Lower lobe of right lung (tissue), 2 donors: ENCODE data around the gene TMEM40. TPM values are rescaled to one million over a fixed set of nuclear protein-coding genes. Genes with fewer than 3 reads are reported as not detected.
A peak's percentile ranks its signal among the peaks of the same experiment; 100 is the strongest.

Experiments
- ATAC-seq, 2 donors: fragments of 200-7000 bp; cut with Tn5 transposase; one replicate each; pipeline ENCODE4 v1.9.1; 2020 to 2022; ENCODE audit warnings: mild to moderate bottlenecking in 2 of 2, moderate library complexity in 2 of 2
- DNase-seq: peaks from one replicate; pipeline ENCODE4 v3.0.0-alpha.2; 2020
- H3K27ac ChIP-seq: fragments of 200-600 bp; one replicate; pipeline ENCODE4 v1.8.0; 2022
- H3K27me3 ChIP-seq: fragments of 200-600 bp; one replicate; pipeline ENCODE4 v1.8.0; 2022; ENCODE audit warnings: low read depth
- H3K36me3 ChIP-seq: fragments of 200-600 bp; one replicate; pipeline ENCODE4 v1.8.0; 2022; ENCODE audit warnings: mild to moderate bottlenecking
- H3K4me1 ChIP-seq: fragments of 200-600 bp; one replicate; pipeline ENCODE4 v1.8.0; 2022
- H3K4me3 ChIP-seq: fragments of 200-600 bp; one replicate; pipeline ENCODE4 v1.8.0; 2022; ENCODE audit warnings: mild to moderate bottlenecking
- H3K9me3 ChIP-seq: fragments of 200-600 bp; one replicate; pipeline ENCODE4 v1.8.0; 2022
- CTCF ChIP-seq: fragments of 200-600 bp; IDR thresholded peaks from one replicate; pipeline ENCODE4 v1.8.0; 2022; ENCODE audit warnings: antibody characterized with exemption, mild to moderate bottlenecking
- intact Hi-C: fragments of 100-400 bp; cut with DNase I; formaldehyde crosslinking; loops from one replicate; pipeline ENCODE4 v1.11.0; 2022
- total RNA-seq: library from RNA; stranded (reverse); fragmentation: NEBNext Ultra II Directional; extraction: Animal tissue kit (Norgen Biotek cat#: 25700); gene quantifications from one replicate; pipeline ENCODE4 v1.2.1, GENCODE V29; 2021
- donor health status: DM: no; HTN: yes; CAD: no; lungs with severe emphysema.

TMEM40 gene
- total RNA-seq, 1 donor from 2014 or later = 1.0 TPM

- no peak for ATAC-seq
- Histone ChIP-seq H3K4me3 (no peak overlapping the region), H3K36me3 (no peaks in the 10 kb centered on the region), H3K27ac (no peak overlapping the region), H3K4me1 (no peaks in the 10 kb centered on the region), H3K9me3 (no peaks in the 10 kb centered on the region), H3K27me3 (no peaks in the 10 kb centered on the region)
- no peak for TF ChIP-seq CTCF
- DNase-seq = no peak
- intact Hi-C loops = no loop called here
These were observed 10.7 kb upstream of the TMEM40 start for GRCh38 chr3:12769761-12770160.

GRCh38 chr3:12768579-12769527 lies 9.8 kb upstream of the TMEM40 start:
- no peaks in the 10 kb centered on the region for H3K36me3 ChIP-seq
- H3K27me3 ChIP-seq = no peaks in the 10 kb centered on the region
- H3K4me1 ChIP-seq = no peaks in the 10 kb centered on the region
- DNase-seq (peak; percentile 75), ATAC-seq (peak; percentile 26 to 43)
- no peak overlapping the region for H3K4me3 ChIP-seq
- intact Hi-C loops = no loop called here
- H3K27ac ChIP-seq = no peak overlapping the region
- H3K9me3 ChIP-seq = no peaks in the 10 kb centered on the region
- TF ChIP-seq CTCF = no peak

DNA sequence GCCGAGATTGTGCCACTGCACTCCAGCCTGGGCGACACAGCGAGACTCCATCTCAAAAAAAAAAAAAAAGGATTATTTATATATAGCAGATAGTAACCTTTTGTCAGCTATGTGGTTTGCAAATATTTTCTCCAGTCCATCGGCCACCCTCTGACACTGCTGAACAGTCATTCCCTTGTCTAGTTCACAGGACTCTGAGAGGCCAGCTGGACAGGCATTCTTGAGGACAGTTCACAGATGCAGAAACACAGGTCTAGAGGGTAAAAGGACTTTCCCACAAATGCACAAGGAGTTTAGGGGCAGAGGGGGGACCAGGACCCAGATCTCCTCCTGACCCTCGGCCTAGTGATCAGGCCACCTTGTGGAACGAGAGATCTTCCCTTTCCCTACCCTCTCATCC lies 7.5 kb upstream of the TMEM40 start:
- intact Hi-C loops = no loop called here
- Histone ChIP-seq H3K27ac (no peak overlapping the region), H3K36me3 (no peaks in the 10 kb centered on the region), H3K4me1 (no peaks in the 10 kb centered on the region), H3K9me3 (no peaks in the 10 kb centered on the region), H3K4me3 (no peak overlapping the region), H3K27me3 (no peaks in the 10 kb centered on the region)
- DNase-seq = no peak
- ATAC-seq = no peak
- TF ChIP-seq CTCF = no peak

GRCh38 chr3:12764171-12764776 lies 5.2 kb upstream of the TMEM40 start:
- no peak for DNase-seq

More at GRCh38 chr3:12764171-12764776, 5.2 kb upstream of the TMEM40 start:
- H3K9me3 ChIP-seq = no peaks in the 10 kb centered on the region
- H3K27me3 ChIP-seq = no peaks in the 10 kb centered on the region
- no peak for ATAC-seq
- no peak overlapping the region for H3K4me3 ChIP-seq
- intact Hi-C loops = no loop called here
- no peak overlapping the region for H3K27ac ChIP-seq
- H3K36me3 ChIP-seq = no peaks in the 10 kb centered on the region
- H3K4me1 ChIP-seq = no peaks in the 10 kb centered on the region
- no peak for TF ChIP-seq CTCF
